Calu3 (cell line): Measurements from ENCODE around the gene NUP50. TPM values are rescaled to one million over a fixed set of nuclear protein-coding genes. Genes with fewer than 3 reads are reported as not detected.
A peak's percentile ranks its signal among the peaks of the same experiment; 100 is the strongest.

Source experiments
- BruUV-seq: library from RNA; stranded (reverse); fragments of 400-500 nt; replicated peaks from 2 replicates; lab custom pipeline; 2021; lab: Mats Ljungman, UMichigan
- CTCF ChIA-PET: fragments of 300-600 bp; sonication (Branson Sonifier 250); formaldehyde crosslinking; loops from one replicate; lab custom pipeline; 2022; ENCODE audit warnings: antibody characterized with exemption; lab: Charles Lee
- DNase-seq: peaks from one replicate; pipeline ENCODE4 v3.0.0; 2022
- H3K27ac Mint-ChIP-seq: one replicate; pipeline ENCODE4 v1.8.0; 2022; ENCODE audit warnings: mixed read lengths; ENCODE audit not compliant: unreplicated experiment
- H3K27me3 Mint-ChIP-seq: one replicate; pipeline ENCODE4 v1.8.0; 2022; ENCODE audit warnings: mixed read lengths; ENCODE audit not compliant: unreplicated experiment
- H3K36me3 Mint-ChIP-seq: one replicate; pipeline ENCODE4 v1.8.0; 2022; ENCODE audit warnings: mild to moderate bottlenecking, moderate library complexity, mixed read lengths; ENCODE audit not compliant: insufficient read depth, unreplicated experiment
- H3K4me1 Mint-ChIP-seq: one replicate; pipeline ENCODE4 v1.8.0; 2022; ENCODE audit warnings: mild to moderate bottlenecking, low read depth, mixed read lengths; ENCODE audit not compliant: unreplicated experiment
- H3K4me3 Mint-ChIP-seq: one replicate; pipeline ENCODE4 v1.8.0; 2022; ENCODE audit warnings: mild to moderate bottlenecking, low read depth, moderate library complexity, mixed read lengths; ENCODE audit not compliant: unreplicated experiment
- H3K9me3 Mint-ChIP-seq: one replicate; pipeline ENCODE4 v1.8.0; 2022; ENCODE audit warnings: low read depth, mixed read lengths; ENCODE audit not compliant: unreplicated experiment
- CTCF ChIP-seq: fragments of 200-600 bp; IDR thresholded peaks from one replicate; pipeline ENCODE4 v1.8.0; 2022; ENCODE audit warnings: antibody characterized with exemption; ENCODE audit not compliant: unreplicated experiment
- intact Hi-C: fragments of 100-400 bp; cut with micrococcal nuclease; formaldehyde crosslinking; loops from one replicate; pipeline ENCODE4 v1.10.0; 2022; ENCODE audit not compliant: unreplicated experiment
- total RNA-seq: library from RNA; stranded (reverse); gene quantifications from 2 replicates; pipeline ENCODE4 v1.2.3, GENCODE V29; 2022

Gene NUP50
- total RNA-seq, 1 experiment from 2014 or later: 107 TPM

DNA sequence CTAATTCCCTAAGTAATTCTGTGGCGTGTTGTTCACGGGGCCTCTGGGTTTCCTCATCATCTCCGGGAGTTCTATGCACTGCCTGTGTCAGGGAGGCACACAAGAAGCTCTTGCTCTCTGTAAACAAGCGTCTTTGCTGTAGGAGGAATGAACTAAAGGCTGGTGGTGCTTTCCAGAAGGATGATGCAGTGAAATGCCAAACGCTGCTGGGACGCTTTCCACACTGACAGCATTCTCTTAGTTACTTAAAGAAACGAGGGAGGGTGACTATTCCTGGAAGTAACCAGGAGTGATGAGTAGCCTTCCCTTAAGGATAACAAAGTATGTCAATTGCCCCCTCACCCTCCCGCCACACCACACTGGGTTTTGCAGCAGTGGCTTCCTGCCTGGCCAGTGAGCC lies 38.5 kb upstream of the NUP50 start:
- H3K9me3 Mint-ChIP-seq: no peaks in the 10 kb centered on the region
- no peak for TF ChIP-seq CTCF
- H3K27ac Mint-ChIP-seq: no peak overlapping the region
- intact Hi-C loops: no loop called here
- H3K4me3 Mint-ChIP-seq: no peak overlapping the region
- no TSS peak for BruUV-seq
- H3K36me3 Mint-ChIP-seq: peaks cover 2% of the 10 kb centered on the region
- no peaks in the 10 kb centered on the region for H3K4me1 Mint-ChIP-seq
- CTCF ChIA-PET: no interaction called here
- no peaks in the 10 kb centered on the region for H3K27me3 Mint-ChIP-seq
- no peak for DNase-seq

DNA sequence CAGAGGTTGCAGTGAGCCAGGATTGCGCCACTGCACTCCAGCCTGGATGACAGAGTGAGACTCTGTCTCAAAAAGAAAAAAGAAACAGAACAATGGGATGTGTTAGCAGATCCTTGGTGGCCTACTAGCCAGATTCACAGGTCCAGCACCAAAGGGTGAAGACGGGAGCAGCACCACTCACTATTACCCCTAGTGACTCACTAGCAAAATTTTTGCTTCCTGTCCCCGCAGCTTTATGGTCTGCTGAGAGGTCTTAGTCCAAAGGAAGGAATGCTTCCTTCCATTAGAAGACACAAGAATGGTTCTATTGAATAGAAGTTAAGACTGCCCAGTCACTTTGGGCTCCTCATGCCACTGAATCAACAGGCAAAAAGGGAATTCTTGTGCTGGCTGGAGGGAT lies 35.9 kb upstream of the NUP50 start:
- H3K27ac Mint-ChIP-seq: no peak overlapping the region
- H3K4me3 Mint-ChIP-seq: no peak overlapping the region
- no peak for TF ChIP-seq CTCF
- H3K36me3 Mint-ChIP-seq: peaks cover 13% of the 10 kb centered on the region
- no peaks in the 10 kb centered on the region for H3K9me3 Mint-ChIP-seq
- no peak for DNase-seq
- H3K4me1 Mint-ChIP-seq: no peaks in the 10 kb centered on the region
- CTCF ChIA-PET: no interaction called here
- H3K27me3 Mint-ChIP-seq: no peaks in the 10 kb centered on the region
- intact Hi-C loops: no loop called here
- no TSS peak for BruUV-seq

- intact Hi-C loops: no loop called here
- no TSS peak for BruUV-seq
- Mint-ChIP-seq H3K36me3 (peaks cover 13% of the 10 kb centered on the region), H3K27ac (peak overlapping the region; percentile 31), H3K4me1 (no peaks in the 10 kb centered on the region), H3K9me3 (no peaks in the 10 kb centered on the region), H3K4me3 (no peak overlapping the region), H3K27me3 (no peaks in the 10 kb centered on the region)
- DNase-seq: no peak
- CTCF ChIA-PET: no interaction called here
- TF ChIP-seq CTCF: no peak
Measured at GRCh38 chr22:45129703-45130524, 33.8 kb upstream of the NUP50 start.

- no peak for TF ChIP-seq CTCF
- intact Hi-C loops: no loop called here
- no peaks in the 10 kb centered on the region for H3K4me1 Mint-ChIP-seq
- no peaks in the 10 kb centered on the region for H3K9me3 Mint-ChIP-seq
- H3K4me3 Mint-ChIP-seq: no peak overlapping the region
- no peak overlapping the region for H3K27ac Mint-ChIP-seq
- DNase-seq: no peak
- H3K27me3 Mint-ChIP-seq: no peaks in the 10 kb centered on the region
- H3K36me3 Mint-ChIP-seq: peaks cover 13% of the 10 kb centered on the region
- no TSS peak for BruUV-seq
- CTCF ChIA-PET: interaction anchor here (0.6 kb wide), 1 partner anchor 115 kb away, joined by 4 read pairs; no protein-coding TSS in a partner anchor
Measured at GRCh38 chr22:45130891-45131290, 32.8 kb upstream of the NUP50 start.
